H9 (cell line): ENCODE measurements around the gene RELA. TPM values are rescaled to one million over a fixed set of nuclear protein-coding genes. Genes with fewer than 3 reads are reported as not detected.

Source experiments
- DNase-seq: peaks from one replicate; pipeline ENCODE4 v3.0.0-alpha.2; 2017
- H2AFZ ChIP-seq: one replicate; pipeline ENCODE4 v1.6.1; 2013; ENCODE audit warnings: mild to moderate bottlenecking, low read length, control low read depth, moderate library complexity
- H2AK5ac ChIP-seq: 2 replicates; pipeline ENCODE4 v1.6.1; 2013; ENCODE audit warnings: low read length, control low read depth, mixed read lengths; ENCODE audit not compliant: insufficient read length
- H2BK120ac ChIP-seq: one replicate; pipeline ENCODE4 v1.6.1; 2013; ENCODE audit warnings: low read depth, mild to moderate bottlenecking, low read length, control low read depth, inconsistent platforms; ENCODE audit not compliant: poor library complexity, severe bottlenecking
- H2BK12ac ChIP-seq: 2 replicates; pipeline ENCODE4 v1.6.1; 2013; ENCODE audit warnings: low read length, control low read depth, mixed read lengths, low read depth; ENCODE audit not compliant: insufficient read length
- H2BK15ac ChIP-seq: 2 replicates; pipeline ENCODE4 v1.6.1; 2013; ENCODE audit warnings: low read depth, low read length, control low read depth
- H2BK20ac ChIP-seq: one replicate; pipeline ENCODE4 v1.6.1; 2013; ENCODE audit warnings: low read depth, mild to moderate bottlenecking, low read length, control low read depth, inconsistent platforms; ENCODE audit not compliant: poor library complexity, severe bottlenecking
- H2BK5ac ChIP-seq: 2 replicates; pipeline ENCODE4 v1.6.1; 2013; ENCODE audit warnings: low read length, control low read depth, mixed read lengths; ENCODE audit not compliant: insufficient read length
- H3K14ac ChIP-seq: 2 replicates; pipeline ENCODE4 v1.6.1; 2013; ENCODE audit warnings: low read length, control low read depth; ENCODE audit not compliant: insufficient read depth
- H3K18ac ChIP-seq: 2 replicates; pipeline ENCODE4 v1.6.1; 2013; ENCODE audit warnings: low read depth, mild to moderate bottlenecking, mixed read lengths, low read length, control low read depth; ENCODE audit not compliant: insufficient read length
- H3K23ac ChIP-seq: 2 replicates; pipeline ENCODE4 v1.6.1; 2013; ENCODE audit warnings: low read length, control low read depth, mixed read lengths, low read depth; ENCODE audit not compliant: insufficient read length
- H3K23me2 ChIP-seq: 2 replicates; pipeline ENCODE4 v1.6.1; 2013; ENCODE audit warnings: low read depth, mild to moderate bottlenecking, mixed read lengths, low read length, control low read depth; ENCODE audit not compliant: insufficient read length, poor library complexity, severe bottlenecking
- H3K27ac ChIP-seq: 2 replicates; pipeline ENCODE4 v1.5.1; 2013; ENCODE audit warnings: low read length, control low read depth, mixed read lengths, low read depth; ENCODE audit not compliant: insufficient read length
- H3K27me3 ChIP-seq: 2 replicates; pipeline ENCODE4 v1.6.1; 2013; ENCODE audit warnings: low read length, control low read depth, inconsistent platforms; ENCODE audit not compliant: insufficient read depth
- H3K4ac ChIP-seq: 2 replicates; pipeline ENCODE4 v1.6.1; 2013; ENCODE audit warnings: low read depth, mild to moderate bottlenecking, control low read depth, inconsistent platforms, low read length, moderate library complexity
- H3K4me1 ChIP-seq: 2 replicates; pipeline ENCODE4 v1.6.1; 2013; ENCODE audit warnings: low read length, control low read depth, inconsistent platforms; ENCODE audit not compliant: insufficient read depth
- H3K4me2 ChIP-seq: 2 replicates; pipeline ENCODE4 v1.6.1; 2013; ENCODE audit warnings: low read length, control low read depth, mixed read lengths; ENCODE audit not compliant: insufficient read length, insufficient read depth
- H3K56ac ChIP-seq: 2 replicates; pipeline ENCODE4 v1.6.1; 2013; ENCODE audit warnings: low read depth, mild to moderate bottlenecking, mixed read lengths, low read length, control low read depth; ENCODE audit not compliant: insufficient read length
- H3K79me1 ChIP-seq: 2 replicates; pipeline ENCODE4 v1.6.1; 2013; ENCODE audit warnings: low read depth, mild to moderate bottlenecking, moderate library complexity, low read length, control low read depth, inconsistent platforms; ENCODE audit not compliant: insufficient read depth, poor library complexity, severe bottlenecking
- H3K79me2 ChIP-seq: 2 replicates; pipeline ENCODE4 v1.6.1; 2013; ENCODE audit warnings: low read length, control low read depth, inconsistent platforms; ENCODE audit not compliant: insufficient read depth
- H3K9ac ChIP-seq: 2 replicates; pipeline ENCODE4 v1.6.1; 2013; ENCODE audit warnings: low read length, control low read depth, mixed read lengths; ENCODE audit not compliant: insufficient read length; ENCODE audit errors: extremely low read depth
- H3K9me3 ChIP-seq: one replicate; pipeline ENCODE4 v1.6.1; 2013; ENCODE audit warnings: low read depth, low read length, inconsistent platforms; ENCODE audit not compliant: control insufficient read depth
- H3T11ph ChIP-seq: one replicate; pipeline ENCODE4 v1.6.1; 2013; ENCODE audit warnings: mild to moderate bottlenecking, low read length, control low read depth, inconsistent platforms
- H4K20me1 ChIP-seq: one replicate; pipeline ENCODE4 v1.6.1; 2013; ENCODE audit not compliant: control insufficient read depth, insufficient read length, insufficient read depth
- H4K5ac ChIP-seq: 2 replicates; pipeline ENCODE4 v1.6.1; 2013; ENCODE audit warnings: low read depth, mild to moderate bottlenecking, mixed read lengths, low read length, control low read depth; ENCODE audit not compliant: insufficient read length
- H4K8ac ChIP-seq: replicated peaks from 2 replicates; pipeline ENCODE4 v1.6.1; 2013; ENCODE audit warnings: low read length, control low read depth, mixed read lengths, low read depth; ENCODE audit not compliant: insufficient read length
- H4K91ac ChIP-seq: 2 replicates; pipeline ENCODE4 v1.6.1; 2013; ENCODE audit warnings: low read depth, mild to moderate bottlenecking, moderate library complexity, mixed read lengths, low read length, control low read depth; ENCODE audit not compliant: insufficient read length
- H3K27ac Mint-ChIP-seq, 3 experiments: 2 replicates in 2 of 3; 3 replicates in 1 of 3; pipeline ENCODE4 v1.8.0; 2020 to 2021; ENCODE audit warnings: mixed read lengths in 3 of 3, mild to moderate bottlenecking in 1 of 3, moderate library complexity in 1 of 3
- H3K27me3 Mint-ChIP-seq: 2 replicates; pipeline ENCODE4 v1.8.0; 2021; ENCODE audit warnings: low read depth, mild to moderate bottlenecking, moderate library complexity, mixed read lengths
- H3K36me3 Mint-ChIP-seq, 3 experiments: 2 replicates in 2 of 3; 3 replicates in 1 of 3; pipeline ENCODE4 v1.8.0; 2020 to 2021; ENCODE audit warnings: low read depth in 3 of 3, mixed read lengths in 3 of 3; ENCODE audit not compliant: insufficient read depth in 1 of 3
- H3K4me1 Mint-ChIP-seq, 2 experiments: 2 replicates each; pipeline ENCODE4 v1.8.0; 2020; ENCODE audit warnings: mixed read lengths in 2 of 2
- H3K4me3 Mint-ChIP-seq, 2 experiments: 2 replicates in 1 of 2; 3 replicates in 1 of 2; pipeline ENCODE4 v1.8.0; 2020 to 2021; ENCODE audit warnings: mild to moderate bottlenecking in 2 of 2, mixed read lengths in 2 of 2, moderate library complexity in 1 of 2
- H3K9me3 Mint-ChIP-seq, 2 experiments: 2 replicates in 1 of 2; 3 replicates in 1 of 2; pipeline ENCODE4 v1.8.0; 2020; ENCODE audit warnings: mild to moderate bottlenecking in 2 of 2, mixed read lengths in 2 of 2, moderate library complexity in 1 of 2
- WGBS: extraction: QIAGEN DNeasy Blood & Tissue Kit; methylation state at CpG from one replicate; pipeline ENCODE4 v1.1.7; 2013; ENCODE audit warnings: missing lambda C conversion rate, low lambda C conversion rate, mixed read lengths; ENCODE audit not compliant: insufficient read length; ENCODE audit errors: extremely low coverage; 5-methylcytosine and 5-hydroxymethylcytosine counted together
- total RNA-seq: library from RNA; stranded (reverse); gene quantifications from 2 replicates; pipeline ENCODE4 v1.2.1, GENCODE V29; 2021
- TF ChIP-seq, protein P1 (sequence below): fragments of 200-600 bp; sonication (generic); conservative IDR thresholded peaks from 3 replicates; pipeline ENCODE4 v1.8.0; 2021; ENCODE audit warnings: antibody characterized with exemption, mild to moderate bottlenecking

The RELA gene
- total RNA-seq, 1 experiment from 2014 or later = 48.8 TPM

DNA sequence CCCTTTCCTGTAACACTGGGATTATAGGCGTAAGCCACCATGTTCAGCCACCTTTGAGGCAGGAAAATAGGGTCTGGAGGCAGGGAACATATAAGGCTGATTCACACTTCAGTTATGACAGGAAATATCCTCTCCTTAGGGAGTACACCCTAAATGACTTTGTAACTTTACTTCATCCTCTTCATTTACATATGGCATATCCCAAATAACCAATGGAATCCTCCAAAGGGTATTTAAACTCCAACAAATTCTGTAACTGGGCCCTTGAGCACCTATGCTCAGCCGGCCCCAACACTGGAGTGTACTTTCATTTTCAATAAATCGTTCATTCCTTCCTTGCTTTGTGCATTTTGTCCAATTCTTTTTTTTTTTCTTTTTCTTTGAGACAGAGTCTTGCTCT is 47.7 kb upstream of the RELA start:
- no CpG with 5 or more reads among the region's 3 CpGs for WGBS
- H3K14ac ChIP-seq = no peak overlapping the region
- H3K4me3 Mint-ChIP-seq = no peak overlapping the region
- H3K36me3 Mint-ChIP-seq = peaks cover 22 to 30% (median 27%) of the 10 kb centered on the region in 3 experiments
- H2BK15ac ChIP-seq = no peak overlapping the region
- H3K27ac Mint-ChIP-seq = no peak overlapping the region
- H2BK20ac ChIP-seq = no peak overlapping the region
- H2BK120ac ChIP-seq = no peak overlapping the region
- H3K23ac ChIP-seq = no peak overlapping the region
- no peak overlapping the region for H3K27ac ChIP-seq
- peaks cover 3 to 4% of the 10 kb centered on the region in 2 experiments; a peak in 2 of 4 replicates for H3K4me1 Mint-ChIP-seq
- H3K79me1 ChIP-seq = no peaks in the 10 kb centered on the region
- no peak overlapping the region for H3K56ac ChIP-seq
- no peak overlapping the region for H4K5ac ChIP-seq
- H2AK5ac ChIP-seq = no peak overlapping the region
- no peak overlapping the region for H3K4ac ChIP-seq
- no peaks in the 10 kb centered on the region for H3K27me3 ChIP-seq
- H2BK5ac ChIP-seq = no peak overlapping the region
- no peak for DNase-seq
- H3K9ac ChIP-seq = no peak overlapping the region
- peaks cover 2% of the 10 kb centered on the region; the same call in 1 of the 2 replicates for H3K4me1 ChIP-seq
- TF ChIP-seq, protein P1, sequence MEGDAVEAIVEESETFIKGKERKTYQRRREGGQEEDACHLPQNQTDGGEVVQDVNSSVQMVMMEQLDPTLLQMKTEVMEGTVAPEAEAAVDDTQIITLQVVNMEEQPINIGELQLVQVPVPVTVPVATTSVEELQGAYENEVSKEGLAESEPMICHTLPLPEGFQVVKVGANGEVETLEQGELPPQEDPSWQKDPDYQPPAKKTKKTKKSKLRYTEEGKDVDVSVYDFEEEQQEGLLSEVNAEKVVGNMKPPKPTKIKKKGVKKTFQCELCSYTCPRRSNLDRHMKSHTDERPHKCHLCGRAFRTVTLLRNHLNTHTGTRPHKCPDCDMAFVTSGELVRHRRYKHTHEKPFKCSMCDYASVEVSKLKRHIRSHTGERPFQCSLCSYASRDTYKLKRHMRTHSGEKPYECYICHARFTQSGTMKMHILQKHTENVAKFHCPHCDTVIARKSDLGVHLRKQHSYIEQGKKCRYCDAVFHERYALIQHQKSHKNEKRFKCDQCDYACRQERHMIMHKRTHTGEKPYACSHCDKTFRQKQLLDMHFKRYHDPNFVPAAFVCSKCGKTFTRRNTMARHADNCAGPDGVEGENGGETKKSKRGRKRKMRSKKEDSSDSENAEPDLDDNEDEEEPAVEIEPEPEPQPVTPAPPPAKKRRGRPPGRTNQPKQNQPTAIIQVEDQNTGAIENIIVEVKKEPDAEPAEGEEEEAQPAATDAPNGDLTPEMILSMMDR = no peak
- no peak overlapping the region for H2AFZ ChIP-seq
- H4K8ac ChIP-seq = no peak overlapping the region
- no peaks in the 10 kb centered on the region for H4K20me1 ChIP-seq
- H4K91ac ChIP-seq = no peak overlapping the region
- no peaks in the 10 kb centered on the region for H3K9me3 ChIP-seq
- H2BK12ac ChIP-seq = no peak overlapping the region
- peaks cover 12% of the 10 kb centered on the region for H3K27me3 Mint-ChIP-seq
- no peaks in the 10 kb centered on the region for H3K23me2 ChIP-seq
- peaks cover 8 to 10% of the 10 kb centered on the region in 2 experiments; a peak in 4 of 5 replicates for H3K9me3 Mint-ChIP-seq
- no peaks in the 10 kb centered on the region for H3K79me2 ChIP-seq
- H3K18ac ChIP-seq = no peak overlapping the region
- no peak overlapping the region for H3T11ph ChIP-seq
- H3K4me2 ChIP-seq = no peak overlapping the region
